Neutrophil (primary cell): ENCODE results near the gene GABBR1.
"Not testable (repeated sequence)": the region's sequence is repeated elsewhere in the genome, so short reads cannot be mapped to it uniquely, and the experiment has no call there.

Source experiments
- H3K27ac ChIP-seq: fragments of 200-600 bp; sonication (generic); 2 replicates; pipeline ENCODE4 v1.5.1; 2016; ENCODE audit warnings: mild to moderate bottlenecking, moderate library complexity
- H3K27me3 ChIP-seq: fragments of 200-600 bp; sonication (generic); 2 replicates; pipeline ENCODE4 v1.6.0; 2016; ENCODE audit warnings: mild to moderate bottlenecking
- H3K36me3 ChIP-seq: fragments of 200-600 bp; sonication (generic); 2 replicates; pipeline ENCODE4 v1.5.1; 2017
- H3K4me1 ChIP-seq, 2 experiments: fragments of 200-600 bp in 1 of 2; sonication (generic) in 1 of 2; 1 replicate in 1 of 2; 2 replicates in 1 of 2; pipeline versions ENCODE4 v1.5.1 to v1.6.1; 2013 to 2016; ENCODE audit warnings: low read depth in 1 of 2, low read length in 1 of 2, mild to moderate bottlenecking in 1 of 2, moderate library complexity in 1 of 2; ENCODE audit not compliant: control insufficient read depth in 1 of 2, insufficient read depth in 1 of 2
- H3K4me3 ChIP-seq, 2 experiments: fragments of 200-600 bp in 1 of 2; sonication (generic) in 1 of 2; 1 replicate in 1 of 2; 2 replicates in 1 of 2; pipeline ENCODE4 v1.5.1; 2013 to 2016; ENCODE audit warnings: low read depth in 1 of 2, low read length in 1 of 2, mild to moderate bottlenecking in 1 of 2, moderate library complexity in 1 of 2
- H3K9me3 ChIP-seq: fragments of 200-600 bp; sonication (generic); 2 replicates; pipeline ENCODE4 v1.5.1; 2016
- TF ChIP-seq, protein P1 (sequence below): fragments of 200-600 bp; sonication (generic); IDR thresholded peaks from 2 replicates; pipeline ENCODE4 v1.5.1; 2016; ENCODE audit warnings: antibody characterized with exemption

Gene GABBR1

DNA sequence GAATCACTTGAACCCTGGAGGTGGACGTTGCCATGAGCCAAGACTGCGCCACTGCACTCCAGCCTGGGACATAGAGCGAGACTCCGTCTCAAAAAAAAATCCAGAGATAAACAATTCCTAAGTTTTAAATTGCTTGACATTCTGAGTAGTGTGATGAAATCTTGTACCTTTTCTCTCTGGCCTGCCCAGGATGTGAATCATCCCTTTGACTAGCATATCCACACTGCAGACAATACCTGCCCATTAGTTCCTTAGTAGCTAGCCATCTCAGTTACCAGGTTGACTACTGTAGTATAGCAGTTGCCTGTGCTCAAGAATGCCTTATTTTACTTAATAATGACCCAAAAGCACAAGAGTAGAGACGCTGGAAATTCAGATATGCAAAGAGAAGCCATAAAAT is 45.1 kb upstream of the GABBR1 start:
- Histone ChIP-seq H3K4me3 (no peak overlapping the region), H3K27me3 (no peaks in the 10 kb centered on the region), H3K9me3 (no peaks in the 10 kb centered on the region), H3K4me1 (no peaks in the 10 kb centered on the region), H3K27ac (no peak overlapping the region), H3K36me3 (no peaks in the 10 kb centered on the region)
- TF ChIP-seq, protein P1, sequence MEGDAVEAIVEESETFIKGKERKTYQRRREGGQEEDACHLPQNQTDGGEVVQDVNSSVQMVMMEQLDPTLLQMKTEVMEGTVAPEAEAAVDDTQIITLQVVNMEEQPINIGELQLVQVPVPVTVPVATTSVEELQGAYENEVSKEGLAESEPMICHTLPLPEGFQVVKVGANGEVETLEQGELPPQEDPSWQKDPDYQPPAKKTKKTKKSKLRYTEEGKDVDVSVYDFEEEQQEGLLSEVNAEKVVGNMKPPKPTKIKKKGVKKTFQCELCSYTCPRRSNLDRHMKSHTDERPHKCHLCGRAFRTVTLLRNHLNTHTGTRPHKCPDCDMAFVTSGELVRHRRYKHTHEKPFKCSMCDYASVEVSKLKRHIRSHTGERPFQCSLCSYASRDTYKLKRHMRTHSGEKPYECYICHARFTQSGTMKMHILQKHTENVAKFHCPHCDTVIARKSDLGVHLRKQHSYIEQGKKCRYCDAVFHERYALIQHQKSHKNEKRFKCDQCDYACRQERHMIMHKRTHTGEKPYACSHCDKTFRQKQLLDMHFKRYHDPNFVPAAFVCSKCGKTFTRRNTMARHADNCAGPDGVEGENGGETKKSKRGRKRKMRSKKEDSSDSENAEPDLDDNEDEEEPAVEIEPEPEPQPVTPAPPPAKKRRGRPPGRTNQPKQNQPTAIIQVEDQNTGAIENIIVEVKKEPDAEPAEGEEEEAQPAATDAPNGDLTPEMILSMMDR: no peak

DNA sequence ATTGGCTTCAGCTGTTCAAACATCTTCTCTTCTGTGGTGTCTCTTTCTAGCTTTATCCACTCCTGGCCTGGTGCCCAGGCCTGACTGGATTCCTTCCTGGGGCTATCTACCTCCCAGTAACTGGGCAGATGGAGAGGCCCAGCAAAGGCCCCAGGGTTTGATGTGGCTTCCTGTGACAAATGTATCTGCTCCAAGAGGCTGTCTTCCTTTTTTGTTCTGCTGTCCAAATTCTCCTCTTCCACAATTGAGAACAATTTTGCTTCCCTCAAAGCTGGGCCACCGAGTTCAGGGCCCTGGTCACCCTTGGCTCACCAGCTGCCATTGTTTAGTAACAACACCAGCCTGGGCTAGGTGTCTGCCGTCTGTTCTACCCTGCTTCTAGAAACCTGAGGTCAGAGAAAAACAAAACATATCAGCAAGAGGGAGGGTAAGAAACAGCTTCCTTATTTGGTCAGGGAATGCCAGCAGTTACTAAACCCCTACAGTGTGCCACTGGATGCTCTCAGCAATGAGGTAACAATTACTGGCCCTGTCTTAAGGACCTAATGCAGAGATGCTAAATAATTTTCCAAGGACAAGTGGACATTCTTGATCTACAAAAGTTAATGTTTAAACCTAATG is 44.1 kb upstream of the GABBR1 start:
- H3K4me3 ChIP-seq: no peak overlapping the region
- H3K27me3 ChIP-seq: no peaks in the 10 kb centered on the region
- no peaks in the 10 kb centered on the region for H3K9me3 ChIP-seq
- no peaks in the 10 kb centered on the region for H3K36me3 ChIP-seq
- H3K27ac ChIP-seq: no peak overlapping the region
- TF ChIP-seq, protein P1: no peak
- H3K4me1 ChIP-seq: no peaks in the 10 kb centered on the region

DNA sequence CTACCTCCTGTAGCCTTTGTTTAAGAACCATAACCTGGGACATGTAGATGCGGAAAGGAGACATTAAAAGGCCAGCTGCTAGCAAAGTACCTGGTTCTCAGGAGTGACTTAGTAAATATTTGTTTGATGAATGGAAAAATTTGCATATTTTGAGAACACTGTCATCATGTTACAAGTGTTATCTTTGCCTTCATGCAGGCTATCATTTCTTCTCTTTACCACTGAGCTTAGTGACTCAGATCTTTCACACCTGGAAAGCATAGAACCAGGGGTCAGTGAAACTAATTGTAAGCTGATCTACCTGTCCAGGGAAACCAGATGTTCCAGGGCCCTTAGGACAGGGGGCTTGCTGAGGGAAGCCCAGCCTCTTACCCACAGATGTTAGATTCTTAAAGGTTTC is 42.6 kb upstream of the GABBR1 start:
- TF ChIP-seq, protein P1: no peak
- Histone ChIP-seq H3K4me3 (no peak overlapping the region), H3K9me3 (no peaks in the 10 kb centered on the region), H3K27me3 (peaks cover 11% of the 10 kb centered on the region), H3K27ac (no peak overlapping the region), H3K36me3 (no peaks in the 10 kb centered on the region), H3K4me1 (no peaks in the 10 kb centered on the region)

DNA sequence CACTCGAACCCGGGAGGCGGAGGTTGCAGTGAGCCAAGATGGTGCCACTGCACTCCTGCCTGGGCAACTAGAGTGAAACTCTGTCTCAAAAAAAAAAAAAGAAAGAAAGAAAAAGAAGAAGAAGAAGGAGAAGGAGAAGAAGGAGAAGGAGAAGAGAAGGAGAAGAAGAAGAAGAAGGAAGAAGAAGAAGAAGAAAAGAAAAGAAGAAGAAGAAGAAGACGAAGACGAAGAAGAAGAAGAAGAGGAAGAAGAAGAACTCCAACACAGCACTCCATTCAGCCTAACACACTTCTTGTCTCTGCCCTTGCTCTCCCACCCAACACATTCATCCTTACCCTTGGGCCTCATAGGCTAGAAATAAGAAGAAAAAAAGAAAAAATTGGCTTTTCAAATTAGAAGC is 41.0 kb upstream of the GABBR1 start:
- Histone ChIP-seq H3K9me3 (no peaks in the 10 kb centered on the region), H3K4me3 (no peak overlapping the region), H3K36me3 (no peaks in the 10 kb centered on the region), H3K4me1 (no peaks in the 10 kb centered on the region), H3K27me3 (peaks cover 27% of the 10 kb centered on the region), H3K27ac (no peak overlapping the region)
- TF ChIP-seq, protein P1: no peak

DNA sequence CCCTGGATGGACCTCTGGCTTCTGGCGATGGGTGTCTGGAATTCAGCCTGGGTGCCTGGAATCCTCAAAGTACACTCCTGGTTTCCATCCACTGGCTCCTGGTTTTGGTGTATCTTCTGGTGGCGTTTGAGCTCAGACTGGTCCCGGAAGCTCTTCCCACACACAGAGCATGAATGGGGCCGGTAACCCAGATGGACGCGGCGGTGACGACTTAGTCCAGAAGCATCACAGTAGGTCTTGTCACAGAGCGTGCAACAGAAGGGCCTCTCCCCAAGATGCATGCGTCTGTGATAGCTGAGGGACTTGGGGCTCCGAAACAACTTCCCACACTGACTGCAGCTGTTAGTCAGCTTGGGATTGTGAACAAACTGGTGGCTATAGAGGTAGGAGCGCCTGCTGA is 40.2 kb upstream of the GABBR1 start:
- H3K27ac ChIP-seq: no peak overlapping the region
- no peaks in the 10 kb centered on the region for H3K36me3 ChIP-seq
- H3K9me3 ChIP-seq: no peaks in the 10 kb centered on the region
- H3K4me3 ChIP-seq: no peak overlapping the region
- peaks cover 32% of the 10 kb centered on the region for H3K27me3 ChIP-seq
- TF ChIP-seq, protein P1: no peak
- H3K4me1 ChIP-seq: no peaks in the 10 kb centered on the region

DNA sequence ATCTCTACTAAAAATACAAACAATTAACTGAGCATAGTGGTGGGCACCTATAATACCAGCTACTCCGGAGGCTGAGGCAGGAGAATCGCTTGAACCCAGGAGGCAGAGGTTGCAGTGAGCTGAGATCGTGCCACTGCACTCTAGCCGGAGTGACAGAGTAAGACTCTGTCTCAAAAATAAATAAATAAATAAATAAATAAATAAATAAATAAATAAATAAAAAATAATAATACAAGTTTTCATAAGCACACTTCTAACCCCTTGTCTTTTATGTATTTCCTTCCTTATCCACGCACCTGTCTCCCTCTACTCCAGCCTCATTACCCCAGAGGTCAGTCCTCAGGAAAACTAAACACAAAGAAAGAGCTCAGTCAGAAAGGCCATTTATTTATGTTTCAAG is 39.1 kb upstream of the GABBR1 start:
- not testable (repeated sequence) for H3K4me1 ChIP-seq, H3K4me3 ChIP-seq, H3K36me3 ChIP-seq, H3K9me3 ChIP-seq, H3K27ac ChIP-seq
- H3K27me3 ChIP-seq: peaks cover 42% of the 10 kb centered on the region
